ENCODE measurements around the gene MRPL38. TPM values are rescaled to one million over a fixed set of nuclear protein-coding genes. Genes with fewer than 3 reads are reported as not detected.

Gene MRPL38
- total RNA-seq, 2 donors from 2014 or later: 40.3 to 85.6 TPM

- intact Hi-C loops (cut with DNase I): no loop called here
- no peaks in the 10 kb centered on the region for H3K4me1 ChIP-seq (replicated peaks)
- no peaks in the 10 kb centered on the region for H3K9me3 ChIP-seq
- no peak overlapping the region for H3K4me3 ChIP-seq
- WGBS: 90% methylated on average over 4 of the region's 4 CpGs
- no peaks in the 10 kb centered on the region for H3K36me3 ChIP-seq
- TF ChIP-seq POLR2AphosphoS5 (IDR thresholded peaks at IDR 0.05) (no peak), POLR2A (IDR thresholded peaks at IDR 0.05) (no peak)
- no peak for DNase-seq (ENCODE audit: low spot score)
- no peaks in the 10 kb centered on the region for H3K27me3 ChIP-seq (replicated peaks; ENCODE audit: insufficient read depth)
- H3K27ac ChIP-seq: no peak overlapping the region
Measured at GRCh38 chr17:75933808-75934207, 29.1 kb upstream of the MRPL38 start.

GRCh38 chr17:75932852-75933251, 28.2 kb upstream of the MRPL38 start:
- TF ChIP-seq CTCF (IDR thresholded peaks at IDR 0.05) (no peak), POLR2A (IDR thresholded peaks at IDR 0.05) (no peak), POLR2AphosphoS5 (IDR thresholded peaks at IDR 0.05) (no peak)
- Histone ChIP-seq H3K27me3 (replicated peaks; ENCODE audit: insufficient read depth) (no peaks in the 10 kb centered on the region), H3K36me3 (no peaks in the 10 kb centered on the region), H3K4me1 (replicated peaks) (no peaks in the 10 kb centered on the region), H3K4me3 (no peak overlapping the region), H3K27ac (no peak overlapping the region), H3K9me3 (no peaks in the 10 kb centered on the region)
- 72% methylated on average over 5 of the region's 5 CpGs for WGBS
- intact Hi-C loops (cut with DNase I): no loop called here
- no peak for DNase-seq (ENCODE audit: low spot score)

GRCh38 chr17:75931062-75931461, 26.4 kb upstream of the MRPL38 start:
- DNase-seq (ENCODE audit: low spot score): no peak
- no peak for TF ChIP-seq POLR2A (IDR thresholded peaks at IDR 0.05)
- no peak for TF ChIP-seq CTCF (IDR thresholded peaks at IDR 0.05)
- TF ChIP-seq POLR2AphosphoS5 (IDR thresholded peaks at IDR 0.05): no peak
- intact Hi-C loops (cut with DNase I): no loop called here
- 84% methylated on average over 4 of the region's 4 CpGs for WGBS
- Histone ChIP-seq H3K27me3 (replicated peaks; ENCODE audit: insufficient read depth) (no peaks in the 10 kb centered on the region), H3K4me1 (replicated peaks) (no peaks in the 10 kb centered on the region), H3K9me3 (no peaks in the 10 kb centered on the region), H3K27ac (no peak overlapping the region), H3K36me3 (no peaks in the 10 kb centered on the region), H3K4me3 (no peak overlapping the region)

GRCh38 chr17:75927286-75927922, 22.7 kb upstream of the MRPL38 start:
- 36% methylated on average over 6 of the region's 6 CpGs for WGBS
- intact Hi-C loops (cut with DNase I): no loop called here
- Histone ChIP-seq H3K9me3 (no peaks in the 10 kb centered on the region), H3K27ac (peak overlapping the region; percentile 11 to 44), H3K36me3 (no peaks in the 10 kb centered on the region), H3K4me3 (no peak overlapping the region), H3K4me1 (replicated peaks) (no peaks in the 10 kb centered on the region), H3K27me3 (replicated peaks; ENCODE audit: insufficient read depth) (no peaks in the 10 kb centered on the region)
- TF ChIP-seq CTCF (IDR thresholded peaks at IDR 0.05): peak in 3 of 4 experiments; percentile 17 to 55 (median 47)
- peak; percentile 79 for TF ChIP-seq POLR2AphosphoS5 (IDR thresholded peaks at IDR 0.05)
- TF ChIP-seq POLR2A (IDR thresholded peaks at IDR 0.05): no peak
- DNase-seq (ENCODE audit: low spot score): peak; percentile 77

- intact Hi-C loops (cut with DNase I): no loop called here
- peak overlapping the region in 1 of 2 donors; percentile 59 for H3K27ac ChIP-seq
- H3K4me1 ChIP-seq (replicated peaks): no peaks in the 10 kb centered on the region
- H3K27me3 ChIP-seq (replicated peaks; ENCODE audit: insufficient read depth): no peaks in the 10 kb centered on the region
- 75% methylated on average over 4 of the region's 4 CpGs for WGBS
- H3K36me3 ChIP-seq: no peaks in the 10 kb centered on the region
- DNase-seq (ENCODE audit: low spot score): no peak
- TF ChIP-seq POLR2A (IDR thresholded peaks at IDR 0.05) (no peak), POLR2AphosphoS5 (IDR thresholded peaks at IDR 0.05) (no peak), CTCF (IDR thresholded peaks at IDR 0.05) (no peak)
- H3K9me3 ChIP-seq: no peaks in the 10 kb centered on the region
- H3K4me3 ChIP-seq: no peak overlapping the region
Measured at GRCh38 chr17:75926456-75926855, 21.8 kb upstream of the MRPL38 start.
